AG09319 (cell line): ENCODE measurements around the gene KANSL1.

Source experiments
- DNase-seq: peaks from one replicate; pipeline ENCODE4 v3.0.0-alpha.2; 2010; ENCODE audit warnings: low read depth; ENCODE audit errors: extremely low read depth
- CTCF ChIP-seq: IDR thresholded peaks from 2 replicates; pipeline ENCODE4 v1.5.1; 2011; ENCODE audit warnings: low read depth, mild to moderate bottlenecking, inconsistent platforms, low read length, moderate library complexity

The KANSL1 gene

GRCh38 chr17:46151762-46152161, 41.5 kb downstream of the KANSL1 start:
- no peak for TF ChIP-seq CTCF
- DNase-seq: no peak

DNA sequence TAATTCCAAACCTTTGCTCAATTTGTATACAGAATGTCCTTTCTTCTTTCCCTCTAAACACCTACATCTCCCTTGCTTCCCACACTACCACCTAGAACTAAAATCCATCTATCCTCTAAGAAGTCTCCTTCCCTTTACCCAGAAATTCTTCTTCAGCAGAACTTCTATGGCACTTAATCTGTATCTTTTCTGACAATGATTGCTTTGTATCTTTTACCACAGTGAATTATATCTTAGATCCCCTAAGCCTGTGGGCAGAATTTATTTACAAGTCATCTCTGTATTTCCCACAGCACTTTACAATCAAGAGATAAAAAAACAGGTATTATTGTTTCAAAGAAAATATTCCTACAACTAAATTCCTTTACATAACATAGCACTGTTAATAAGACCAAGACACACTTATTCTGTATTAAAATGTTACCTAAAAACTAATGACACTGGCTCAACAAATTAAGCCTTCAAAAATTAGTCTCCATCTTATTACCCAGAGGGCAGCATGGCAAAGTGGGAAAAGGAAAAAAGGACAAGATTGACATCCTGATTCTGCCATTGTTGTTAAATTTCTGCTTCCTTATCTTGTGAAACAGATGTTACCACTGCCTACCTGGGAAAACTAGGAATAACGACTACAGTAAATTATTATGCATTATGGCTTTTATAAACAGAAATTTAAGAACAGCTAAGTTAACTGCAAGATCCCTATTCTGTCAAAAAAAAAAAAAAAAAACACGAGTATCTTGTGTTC, 42.8 kb downstream of the KANSL1 start:
- TF ChIP-seq CTCF: no peak
- no peak for DNase-seq

GRCh38 chr17:46148247-46148646, 45.0 kb downstream of the KANSL1 start:
- DNase-seq: no peak
- no peak for TF ChIP-seq CTCF

DNA sequence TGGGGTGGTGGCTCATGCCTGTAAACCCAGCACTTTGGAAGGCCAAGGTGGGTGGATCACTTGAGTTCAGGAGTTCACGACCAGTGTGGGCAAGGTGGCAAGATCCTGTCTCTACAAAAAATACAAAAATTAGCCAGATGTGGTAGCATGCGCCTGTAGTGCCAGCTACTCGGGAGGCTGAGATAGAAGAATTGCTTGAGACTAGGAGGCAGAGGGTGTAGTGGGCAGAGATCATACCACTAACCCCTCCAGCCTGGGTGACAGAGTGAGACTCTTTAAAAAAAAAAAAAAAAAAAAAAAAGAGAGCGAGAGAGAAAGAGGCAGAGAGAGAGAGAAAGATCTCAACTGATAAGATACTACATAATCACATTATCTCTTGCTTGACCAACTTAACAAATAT, 45.9 kb downstream of the KANSL1 start:
- no peak for TF ChIP-seq CTCF
- DNase-seq: no peak

- no peak for DNase-seq
- TF ChIP-seq CTCF: no peak
These were observed 49.0 kb downstream of the KANSL1 start for GRCh38 chr17:46144246-46144645.

GRCh38 chr17:46143827-46144236, 49.4 kb downstream of the KANSL1 start:
- no peak for TF ChIP-seq CTCF
- DNase-seq: no peak

DNA sequence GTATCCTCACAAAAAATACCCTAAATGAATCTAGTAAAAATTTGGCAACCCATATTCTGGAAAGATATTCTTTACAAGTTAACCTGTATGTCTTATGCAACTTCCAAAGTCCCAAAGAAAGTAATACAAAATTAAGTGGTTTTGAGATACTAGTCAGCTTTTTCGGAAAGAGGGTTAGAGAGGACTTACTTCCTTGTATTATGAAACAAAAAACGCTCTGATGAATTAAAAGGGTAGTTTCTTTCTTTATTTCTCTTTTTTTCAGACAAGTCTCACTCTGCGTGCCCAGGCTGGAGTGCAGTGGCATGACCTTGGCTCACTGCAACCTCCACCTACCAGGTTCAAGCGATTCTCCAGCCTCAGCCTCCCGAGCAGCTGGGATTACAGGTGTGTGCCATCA, 51.6 kb downstream of the KANSL1 start:
- no peak for DNase-seq
- TF ChIP-seq CTCF: no peak
